Measurements from ENCODE around the gene PAX5. TPM values are rescaled to one million over a fixed set of nuclear protein-coding genes. Genes with fewer than 3 reads are reported as not detected.

Gene PAX5
- total and polyA plus RNA-seq, 2 experiments from 2014 or later = not detected

DNA sequence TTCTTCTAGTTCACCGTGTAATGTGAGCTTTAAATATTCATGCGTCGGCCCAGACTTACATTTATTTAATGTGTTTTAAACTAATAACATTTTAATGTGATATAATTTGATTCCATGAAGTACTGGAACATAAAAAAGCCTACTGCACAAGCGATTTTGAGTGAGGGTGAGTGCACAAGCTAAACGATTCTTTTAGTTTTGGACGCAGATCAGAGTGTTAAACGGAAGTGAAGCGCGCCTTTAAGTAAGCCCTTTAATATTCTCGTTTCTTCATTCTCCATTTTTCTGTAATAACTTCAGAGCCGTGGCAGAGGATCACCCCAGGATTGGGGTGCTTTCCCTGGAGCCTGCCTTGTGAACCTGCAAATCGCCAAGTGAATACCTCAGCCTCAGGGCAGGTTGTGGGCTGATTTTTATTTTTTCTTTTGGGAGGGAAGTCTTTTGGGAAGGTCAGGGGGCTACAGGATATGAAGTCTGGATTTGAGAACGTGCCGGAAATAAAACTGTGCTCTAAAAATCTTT is 4.9 kb upstream of the PAX5 start:
- no peaks in the 10 kb centered on the region for H4K20me1 ChIP-seq (ENCODE audit: insufficient read depth)
- peaks cover 92% of the 10 kb centered on the region for H3K27me3 ChIP-seq (replicated peaks; ENCODE audit: insufficient read depth)
- no peaks in the 10 kb centered on the region; the same call in none of the 2 replicates for H3K4me1 ChIP-seq (ENCODE audit: insufficient read depth)
- TF ChIP-seq EZH2phosphoT487 (IDR thresholded peaks at IDR 0.05; ENCODE audit: insufficient read depth, low read depth) (no peak), EZH2 (IDR thresholded peaks at IDR 0.05; ENCODE audit: insufficient read depth, poor library complexity, severe bottlenecking) (peak; percentile 17)
- no peak overlapping the region for H3K27ac ChIP-seq
- no peaks in the 10 kb centered on the region for H3K79me2 ChIP-seq (ENCODE audit: insufficient read depth)
- no peaks in the 10 kb centered on the region for H3F3A ChIP-seq (ENCODE audit: insufficient read depth)
- no peaks in the 10 kb centered on the region for H3K9me2 ChIP-seq (ENCODE audit: insufficient read depth)
- no peak overlapping the region for H2AFZ ChIP-seq
- DNase-seq = no peak
- in situ Hi-C loops (cut with MboI) = no loop called here
- H3K4me2 ChIP-seq (ENCODE audit: unreplicated experiment) = no peak overlapping the region
- no peaks in the 10 kb centered on the region for H3K9me3 ChIP-seq (ENCODE audit: low read depth)
- no peak overlapping the region for H3K9ac ChIP-seq
- 43 to 46% methylated on average over 14 of the region's 14 CpGs for WGBS, 2 experiments (ENCODE audit: low coverage in 1 of 2, low lambda C conversion rate in 2 of 2, missing lambda C conversion rate in 2 of 2)
- no peak overlapping the region for H3K4me3 ChIP-seq
- H3K36me3 ChIP-seq (ENCODE audit: low read depth) = no peaks in the 10 kb centered on the region

GRCh38 chr9:37038302-37038942 is 4.4 kb upstream of the PAX5 start:
- H3K36me3 ChIP-seq (ENCODE audit: low read depth) = no peaks in the 10 kb centered on the region
- H3K4me2 ChIP-seq (ENCODE audit: unreplicated experiment) = no peak overlapping the region
- no peaks in the 10 kb centered on the region; the same call in none of the 2 replicates for H3K4me1 ChIP-seq (ENCODE audit: insufficient read depth)
- no peaks in the 10 kb centered on the region for H3F3A ChIP-seq (ENCODE audit: insufficient read depth)
- no peak overlapping the region for H3K4me3 ChIP-seq
- peak; percentile 70 for TF ChIP-seq EZH2 (IDR thresholded peaks at IDR 0.05; ENCODE audit: insufficient read depth, poor library complexity, severe bottlenecking)
- no peak for TF ChIP-seq EZH2phosphoT487 (IDR thresholded peaks at IDR 0.05; ENCODE audit: insufficient read depth, low read depth)
- H3K79me2 ChIP-seq (ENCODE audit: insufficient read depth) = no peaks in the 10 kb centered on the region
- H3K27ac ChIP-seq = no peak overlapping the region
- no peaks in the 10 kb centered on the region for H4K20me1 ChIP-seq (ENCODE audit: insufficient read depth)
- H3K27me3 ChIP-seq (replicated peaks; ENCODE audit: insufficient read depth) = peaks cover 92% of the 10 kb centered on the region
- no peak overlapping the region for H3K9ac ChIP-seq
- no peaks in the 10 kb centered on the region for H3K9me3 ChIP-seq (ENCODE audit: low read depth)
- WGBS, 2 experiments (ENCODE audit: low coverage in 1 of 2, low lambda C conversion rate in 2 of 2, missing lambda C conversion rate in 2 of 2) = 41% methylated on average over 14 of the region's 14 CpGs
- H2AFZ ChIP-seq = no peak overlapping the region
- DNase-seq = no peak
- in situ Hi-C loops (cut with MboI) = no loop called here
- H3K9me2 ChIP-seq (ENCODE audit: insufficient read depth) = no peaks in the 10 kb centered on the region

DNA sequence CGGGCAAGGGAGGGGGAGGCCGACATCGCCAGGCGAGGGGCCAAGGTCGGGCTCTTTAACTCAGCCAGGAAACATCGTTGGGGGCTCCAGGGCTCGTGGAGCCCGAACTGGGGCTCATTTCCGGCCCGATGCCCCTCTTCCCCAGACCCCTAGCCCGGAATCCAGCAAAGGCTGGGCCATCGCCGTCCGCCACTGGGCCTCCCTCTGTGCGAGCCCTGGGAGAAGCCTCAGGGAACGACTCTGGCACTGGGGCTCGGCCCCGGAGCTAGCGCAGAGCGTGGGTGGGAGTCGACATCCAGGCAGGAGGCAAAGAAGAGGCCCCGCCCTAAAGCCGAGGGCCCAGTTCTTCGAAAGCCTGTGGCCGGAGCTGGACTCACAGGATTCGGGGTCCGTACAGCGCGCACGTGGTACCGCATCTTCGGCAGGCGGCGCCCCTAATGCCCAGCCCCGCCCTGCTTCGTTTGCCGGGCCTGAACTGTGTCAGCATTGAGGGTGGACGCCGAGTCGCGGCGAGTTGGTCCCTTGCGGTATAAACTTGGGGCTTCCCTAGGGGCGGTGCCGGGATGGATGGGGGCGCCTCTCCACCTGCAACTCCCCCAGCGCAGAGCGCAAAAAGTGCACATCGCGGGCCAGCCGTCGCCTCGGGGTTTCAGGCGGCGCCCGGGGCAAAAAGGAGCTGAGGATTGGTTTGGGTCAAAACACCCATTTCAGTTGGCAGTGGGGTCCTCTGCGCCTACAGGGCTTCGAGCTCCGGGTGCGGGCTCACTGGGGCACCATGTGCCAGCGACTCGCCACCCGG is 3.6 kb upstream of the PAX5 start:
- H4K20me1 ChIP-seq (ENCODE audit: insufficient read depth) = no peaks in the 10 kb centered on the region
- H3F3A ChIP-seq (ENCODE audit: insufficient read depth) = no peaks in the 10 kb centered on the region
- H3K36me3 ChIP-seq (ENCODE audit: low read depth) = no peaks in the 10 kb centered on the region
- H3K9ac ChIP-seq = no peak overlapping the region
- WGBS, 2 experiments (ENCODE audit: low coverage in 1 of 2, low lambda C conversion rate in 2 of 2, missing lambda C conversion rate in 2 of 2) = 6% methylated on average over 58 to 63 of the region's 63 CpGs
- in situ Hi-C loops (cut with MboI) = no loop called here
- no peaks in the 10 kb centered on the region for H3K9me3 ChIP-seq (ENCODE audit: low read depth)
- H3K27ac ChIP-seq = no peak overlapping the region
- DNase-seq = peak; percentile 54
- H3K27me3 ChIP-seq (replicated peaks; ENCODE audit: insufficient read depth) = peaks cover 92% of the 10 kb centered on the region
- peak overlapping the region; percentile 83 for H2AFZ ChIP-seq
- H3K9me2 ChIP-seq (ENCODE audit: insufficient read depth) = no peaks in the 10 kb centered on the region
- TF ChIP-seq EZH2 (IDR thresholded peaks at IDR 0.05; ENCODE audit: insufficient read depth, poor library complexity, severe bottlenecking) (no peak), EZH2phosphoT487 (IDR thresholded peaks at IDR 0.05; ENCODE audit: insufficient read depth, low read depth) (0 out of 2 replicates have a peak, but pooled peaks have one; percentile 39)
- no peaks in the 10 kb centered on the region for H3K79me2 ChIP-seq (ENCODE audit: insufficient read depth)
- H3K4me3 ChIP-seq = peak overlapping the region; percentile 66
- peak overlapping the region; percentile 74 for H3K4me2 ChIP-seq (ENCODE audit: unreplicated experiment)
- H3K4me1 ChIP-seq (ENCODE audit: insufficient read depth) = no peaks in the 10 kb centered on the region; the same call in none of the 2 replicates

DNA sequence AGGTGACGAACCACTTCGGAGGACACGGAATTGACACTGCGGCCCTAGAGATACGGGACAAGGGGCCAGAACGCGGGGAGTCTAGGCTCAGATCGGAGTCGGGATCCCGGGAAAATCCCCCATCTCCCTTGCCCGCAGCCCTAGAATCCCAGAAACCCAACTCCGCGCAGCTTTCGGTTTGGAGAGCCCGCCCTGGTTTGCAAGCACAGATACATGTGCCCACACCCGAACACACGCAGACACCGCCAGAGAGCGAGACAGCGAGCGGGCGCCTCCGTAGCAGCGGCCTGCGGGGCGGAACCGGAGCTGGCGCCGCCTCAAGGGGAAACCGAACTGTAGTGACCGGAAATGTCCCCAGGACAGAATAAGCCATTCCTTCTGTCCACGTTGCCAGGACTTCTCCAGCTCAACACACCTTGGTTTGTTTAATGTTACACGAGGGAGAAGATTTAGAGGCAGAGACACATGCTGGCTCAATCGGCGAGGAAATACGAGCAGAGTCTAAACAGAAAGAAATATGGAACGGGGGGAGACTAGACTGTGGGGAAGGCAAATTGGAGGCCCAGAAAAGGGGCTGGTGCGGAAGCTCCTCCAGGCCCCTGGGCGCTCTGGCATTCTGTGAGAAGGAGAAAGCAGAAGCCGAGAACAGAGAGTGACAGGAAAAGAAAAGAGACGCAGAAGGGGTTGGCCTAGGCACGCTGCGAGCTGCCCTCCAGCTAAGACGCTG is 2.9 kb upstream of the PAX5 start:
- H3K36me3 ChIP-seq (ENCODE audit: low read depth) = no peaks in the 10 kb centered on the region
- H4K20me1 ChIP-seq (ENCODE audit: insufficient read depth) = no peaks in the 10 kb centered on the region
- no peaks in the 10 kb centered on the region for H3K9me2 ChIP-seq (ENCODE audit: insufficient read depth)
- peaks cover 92% of the 10 kb centered on the region for H3K27me3 ChIP-seq (replicated peaks; ENCODE audit: insufficient read depth)
- H3K9me3 ChIP-seq (ENCODE audit: low read depth) = no peaks in the 10 kb centered on the region
- H3K27ac ChIP-seq = no peak overlapping the region
- in situ Hi-C loops (cut with MboI) = no loop called here
- no peaks in the 10 kb centered on the region; the same call in none of the 2 replicates for H3K4me1 ChIP-seq (ENCODE audit: insufficient read depth)
- DNase-seq = peak; percentile 62
- no peaks in the 10 kb centered on the region for H3K79me2 ChIP-seq (ENCODE audit: insufficient read depth)
- peak overlapping the region; percentile 74 for H3K4me2 ChIP-seq (ENCODE audit: unreplicated experiment)
- 5 to 6% methylated on average over 41 to 44 of the region's 44 CpGs for whole genome bisulfite sequencing, 2 experiments (ENCODE audit: low coverage in 1 of 2, low lambda C conversion rate in 2 of 2, missing lambda C conversion rate in 2 of 2)
- no peaks in the 10 kb centered on the region for H3F3A ChIP-seq (ENCODE audit: insufficient read depth)
- peak overlapping the region; percentile 83 for H2AFZ ChIP-seq
- H3K9ac ChIP-seq = no peak overlapping the region
- peak overlapping the region; percentile 66 for H3K4me3 ChIP-seq
- TF ChIP-seq EZH2phosphoT487 (IDR thresholded peaks at IDR 0.05; ENCODE audit: insufficient read depth, low read depth) (no peak), EZH2 (IDR thresholded peaks at IDR 0.05; ENCODE audit: insufficient read depth, poor library complexity, severe bottlenecking) (peak; percentile 68)
